GM12874 (cell line): ENCODE data around the gene CHPF.

Experiments
- TF ChIP-seq, protein P1 (sequence below): IDR thresholded peaks from 2 replicates; pipeline ENCODE4 v1.5.1; 2011; ENCODE audit warnings: low read depth, mild to moderate bottlenecking, control low read depth, low read length, moderate library complexity; ENCODE audit not compliant: insufficient read depth

The CHPF gene

GRCh38 chr2:219516888-219517287, 26.7 kb downstream of the CHPF start:
- TF ChIP-seq, protein P1, sequence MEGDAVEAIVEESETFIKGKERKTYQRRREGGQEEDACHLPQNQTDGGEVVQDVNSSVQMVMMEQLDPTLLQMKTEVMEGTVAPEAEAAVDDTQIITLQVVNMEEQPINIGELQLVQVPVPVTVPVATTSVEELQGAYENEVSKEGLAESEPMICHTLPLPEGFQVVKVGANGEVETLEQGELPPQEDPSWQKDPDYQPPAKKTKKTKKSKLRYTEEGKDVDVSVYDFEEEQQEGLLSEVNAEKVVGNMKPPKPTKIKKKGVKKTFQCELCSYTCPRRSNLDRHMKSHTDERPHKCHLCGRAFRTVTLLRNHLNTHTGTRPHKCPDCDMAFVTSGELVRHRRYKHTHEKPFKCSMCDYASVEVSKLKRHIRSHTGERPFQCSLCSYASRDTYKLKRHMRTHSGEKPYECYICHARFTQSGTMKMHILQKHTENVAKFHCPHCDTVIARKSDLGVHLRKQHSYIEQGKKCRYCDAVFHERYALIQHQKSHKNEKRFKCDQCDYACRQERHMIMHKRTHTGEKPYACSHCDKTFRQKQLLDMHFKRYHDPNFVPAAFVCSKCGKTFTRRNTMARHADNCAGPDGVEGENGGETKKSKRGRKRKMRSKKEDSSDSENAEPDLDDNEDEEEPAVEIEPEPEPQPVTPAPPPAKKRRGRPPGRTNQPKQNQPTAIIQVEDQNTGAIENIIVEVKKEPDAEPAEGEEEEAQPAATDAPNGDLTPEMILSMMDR: no peak

DNA sequence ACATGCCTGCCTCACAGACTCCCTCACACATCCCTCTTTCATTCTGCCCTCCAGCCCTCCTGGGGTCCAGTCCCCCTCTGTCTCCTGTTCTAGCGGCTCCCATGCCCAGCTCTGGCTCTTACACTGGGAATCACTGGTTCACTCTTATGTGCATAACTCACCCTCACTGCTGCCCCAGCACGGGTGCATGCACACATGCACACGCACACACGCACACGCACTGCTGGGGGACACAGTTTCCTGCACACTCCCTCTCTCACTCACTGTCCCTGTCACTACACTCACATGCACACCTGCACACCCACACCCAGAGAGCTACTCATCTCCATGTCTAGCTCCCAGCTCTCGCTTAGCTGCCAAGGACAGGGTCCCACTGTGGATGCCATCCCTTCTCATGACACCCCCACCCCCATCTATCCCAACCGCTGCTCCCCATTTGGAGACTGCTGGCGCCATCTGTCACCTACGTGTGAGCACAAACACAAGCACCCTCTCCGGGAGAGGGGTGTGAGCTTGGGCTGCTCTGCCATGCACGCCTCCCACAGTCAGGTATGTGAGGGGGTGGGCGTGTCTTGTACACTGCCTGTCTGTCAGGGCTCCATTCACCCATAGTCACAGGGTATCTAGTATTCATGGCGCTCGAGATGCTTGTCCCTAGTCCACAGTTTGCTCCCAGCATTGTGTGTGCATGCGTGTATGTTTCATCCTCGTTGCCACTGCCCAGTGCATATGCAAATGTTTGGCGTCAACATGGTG, 27.6 kb downstream of the CHPF start:
- TF ChIP-seq, protein P1: no peak

GRCh38 chr2:219514836-219515235, 28.8 kb downstream of the CHPF start:
- TF ChIP-seq, protein P1: no peak

DNA sequence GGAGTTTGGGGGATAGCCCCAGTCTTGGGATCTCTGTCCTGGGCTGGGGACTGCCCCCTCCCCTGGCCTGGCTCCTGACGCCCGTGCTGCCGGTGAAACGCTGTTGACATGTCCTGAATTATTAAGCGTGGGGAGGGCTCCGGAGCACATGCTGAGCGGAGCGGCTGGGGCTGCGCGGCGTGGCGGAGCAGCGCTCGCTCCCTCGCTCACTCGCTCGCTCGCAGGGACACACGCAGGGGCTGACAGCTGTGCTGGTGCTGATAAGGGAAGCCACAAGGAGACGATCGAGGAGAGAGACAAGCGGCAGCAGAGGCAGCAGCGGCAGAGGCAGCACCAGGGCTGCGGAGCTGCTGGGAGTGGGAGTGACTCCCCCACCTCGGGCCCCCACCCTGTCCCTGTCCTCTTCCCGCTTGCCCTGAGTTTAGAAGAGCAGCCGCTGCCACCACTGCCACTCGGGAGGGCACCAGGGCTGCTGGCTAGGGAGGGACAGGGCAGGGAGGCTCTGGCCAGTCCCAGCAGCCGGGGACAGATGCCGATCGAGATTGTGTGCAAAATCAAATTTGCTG, 29.3 kb downstream of the CHPF start, which contains the start of gene ASIC4:
TSS of gene ASIC4 (plus strand) at position 287 of the 566 bp plus-strand sequence. CDS start at position 530, 243 bp downstream.
- TF ChIP-seq, protein P1: no peak

- TF ChIP-seq, protein P1: no peak
These were observed 29.8 kb downstream of the CHPF start for GRCh38 chr2:219513787-219514186.

DNA sequence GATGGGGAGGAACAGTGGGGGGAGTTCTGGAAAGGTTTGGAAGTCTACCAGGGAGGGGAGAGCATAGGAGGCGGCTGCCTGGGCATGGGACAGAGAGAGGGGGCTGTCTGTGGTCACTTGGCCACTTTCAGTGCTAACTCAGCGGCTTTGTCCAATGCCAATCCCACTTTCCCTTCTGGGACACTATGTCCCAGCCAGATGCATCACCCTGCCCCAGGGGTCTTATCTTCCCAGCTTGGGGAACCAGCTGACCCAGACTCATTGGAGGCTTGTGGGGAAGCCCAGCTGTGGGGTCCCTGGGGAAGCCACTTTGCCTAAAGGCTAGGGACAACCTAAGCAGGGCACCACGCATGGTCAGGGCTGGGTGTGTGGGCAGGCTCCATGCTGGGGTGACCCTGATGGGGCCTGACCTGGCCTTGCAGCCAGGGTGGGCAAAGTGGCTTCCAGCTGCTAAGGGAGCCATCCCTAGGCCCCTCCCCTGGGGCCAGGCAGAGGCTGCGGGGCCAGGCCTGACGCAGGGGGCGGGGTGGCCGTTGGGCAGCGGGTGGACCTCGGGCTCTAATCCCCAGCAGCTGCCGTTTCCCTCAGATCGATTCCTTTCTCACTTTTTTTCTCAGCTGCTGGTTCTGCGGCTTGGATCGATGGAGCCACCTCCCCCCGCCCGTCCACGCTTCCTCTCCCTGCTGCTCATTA, 30.9 kb downstream of the CHPF start:
- TF ChIP-seq, protein P1: no peak

- TF ChIP-seq, protein P1: no peak
These were observed 31.9 kb downstream of the CHPF start for GRCh38 chr2:219511547-219512325.
